ENCODE data around the gene RUNX3.

DNA sequence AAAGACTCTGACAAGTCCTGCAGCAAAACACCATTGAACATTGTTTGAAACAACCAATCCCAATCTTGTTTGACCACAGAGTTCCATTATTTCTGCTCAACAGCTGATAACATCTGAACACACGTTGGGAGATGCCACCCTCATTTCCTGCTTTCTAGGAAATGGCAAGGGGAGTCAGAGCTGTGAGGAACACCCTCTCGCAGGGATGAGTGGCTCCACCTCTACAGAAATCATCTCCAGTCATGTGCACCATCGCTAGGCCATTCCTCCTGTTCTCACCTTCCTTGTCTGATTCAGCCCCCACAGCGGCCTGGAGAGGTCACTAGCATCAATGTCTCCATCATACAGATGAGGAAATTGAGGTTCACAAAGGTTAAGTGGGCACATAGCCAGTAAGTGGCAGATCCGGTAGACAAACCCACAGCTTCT, 22.4 kb upstream of the RUNX3 start:
- no peak for TF ChIP-seq POLR2A (IDR thresholded peaks at IDR 0.05)
- TF ChIP-seq, protein P1, sequence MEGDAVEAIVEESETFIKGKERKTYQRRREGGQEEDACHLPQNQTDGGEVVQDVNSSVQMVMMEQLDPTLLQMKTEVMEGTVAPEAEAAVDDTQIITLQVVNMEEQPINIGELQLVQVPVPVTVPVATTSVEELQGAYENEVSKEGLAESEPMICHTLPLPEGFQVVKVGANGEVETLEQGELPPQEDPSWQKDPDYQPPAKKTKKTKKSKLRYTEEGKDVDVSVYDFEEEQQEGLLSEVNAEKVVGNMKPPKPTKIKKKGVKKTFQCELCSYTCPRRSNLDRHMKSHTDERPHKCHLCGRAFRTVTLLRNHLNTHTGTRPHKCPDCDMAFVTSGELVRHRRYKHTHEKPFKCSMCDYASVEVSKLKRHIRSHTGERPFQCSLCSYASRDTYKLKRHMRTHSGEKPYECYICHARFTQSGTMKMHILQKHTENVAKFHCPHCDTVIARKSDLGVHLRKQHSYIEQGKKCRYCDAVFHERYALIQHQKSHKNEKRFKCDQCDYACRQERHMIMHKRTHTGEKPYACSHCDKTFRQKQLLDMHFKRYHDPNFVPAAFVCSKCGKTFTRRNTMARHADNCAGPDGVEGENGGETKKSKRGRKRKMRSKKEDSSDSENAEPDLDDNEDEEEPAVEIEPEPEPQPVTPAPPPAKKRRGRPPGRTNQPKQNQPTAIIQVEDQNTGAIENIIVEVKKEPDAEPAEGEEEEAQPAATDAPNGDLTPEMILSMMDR (IDR thresholded peaks at IDR 0.05) = no peak
